ENCODE measurements around the gene PLA2G15.
A peak's percentile ranks its signal among the peaks of the same experiment; 100 is the strongest.

The PLA2G15 gene

GRCh38 chr16:68233085-68233834 is 11.9 kb upstream of the PLA2G15 start:
- DNase-seq: no peak

GRCh38 chr16:68233835-68234187 is 11.4 kb upstream of the PLA2G15 start:
- DNase-seq: no peak

DNA sequence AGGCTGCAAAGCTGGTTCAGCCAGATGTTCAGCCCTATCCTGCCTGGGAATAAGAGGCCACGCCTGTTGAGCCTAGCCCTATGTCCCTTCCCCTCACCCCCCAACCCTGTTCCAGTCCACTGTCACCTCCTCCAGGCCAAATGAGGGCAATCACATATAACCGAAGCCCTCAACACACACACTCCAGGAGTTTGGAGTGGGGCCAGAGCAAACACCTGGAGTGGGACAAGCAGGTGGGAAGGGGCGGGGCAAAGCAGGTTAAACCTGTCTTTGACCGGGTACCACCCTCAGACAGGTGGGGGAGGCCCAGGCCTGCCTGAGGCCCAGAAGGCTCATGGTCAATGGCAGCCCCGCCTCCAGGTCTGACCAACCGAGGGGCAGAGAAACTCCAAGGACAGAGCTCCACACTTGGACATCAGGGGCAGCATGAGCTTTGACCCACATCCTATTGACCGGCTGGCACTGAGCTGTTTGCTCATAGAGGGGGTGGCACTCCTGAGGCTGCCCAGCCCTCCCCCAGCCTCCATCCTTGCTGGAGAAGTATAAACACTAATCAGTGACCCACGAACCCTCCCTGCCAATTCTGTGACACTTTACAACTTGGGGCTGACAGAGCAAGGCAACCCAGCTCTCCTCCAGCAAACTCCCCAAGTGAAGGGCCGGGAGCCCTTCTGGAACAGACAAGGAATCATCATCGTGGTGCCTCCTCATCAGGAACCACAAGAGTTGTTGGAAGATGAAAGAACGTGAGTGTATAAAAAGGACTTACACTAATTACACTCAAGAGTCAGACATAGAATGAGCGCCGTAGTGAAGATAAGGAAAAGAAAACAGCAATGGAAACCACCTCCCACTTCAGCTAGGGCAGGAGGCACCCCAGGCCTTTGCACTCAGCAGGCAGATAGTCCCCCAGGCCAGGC is 10.7 kb upstream of the PLA2G15 start:
- peak; percentile 74 for DNase-seq

GRCh38 chr16:68235108-68235886 is 9.9 kb upstream of the PLA2G15 start:
- DNase-seq: no peak

GRCh38 chr16:68235887-68236136 is 9.4 kb upstream of the PLA2G15 start, which contains the start of gene ESRP2:
Gene ESRP2 (minus strand): TSS chr16:68236127. CDS start chr16:68236045, 82 bp downstream.
- DNase-seq: no peak

DNA sequence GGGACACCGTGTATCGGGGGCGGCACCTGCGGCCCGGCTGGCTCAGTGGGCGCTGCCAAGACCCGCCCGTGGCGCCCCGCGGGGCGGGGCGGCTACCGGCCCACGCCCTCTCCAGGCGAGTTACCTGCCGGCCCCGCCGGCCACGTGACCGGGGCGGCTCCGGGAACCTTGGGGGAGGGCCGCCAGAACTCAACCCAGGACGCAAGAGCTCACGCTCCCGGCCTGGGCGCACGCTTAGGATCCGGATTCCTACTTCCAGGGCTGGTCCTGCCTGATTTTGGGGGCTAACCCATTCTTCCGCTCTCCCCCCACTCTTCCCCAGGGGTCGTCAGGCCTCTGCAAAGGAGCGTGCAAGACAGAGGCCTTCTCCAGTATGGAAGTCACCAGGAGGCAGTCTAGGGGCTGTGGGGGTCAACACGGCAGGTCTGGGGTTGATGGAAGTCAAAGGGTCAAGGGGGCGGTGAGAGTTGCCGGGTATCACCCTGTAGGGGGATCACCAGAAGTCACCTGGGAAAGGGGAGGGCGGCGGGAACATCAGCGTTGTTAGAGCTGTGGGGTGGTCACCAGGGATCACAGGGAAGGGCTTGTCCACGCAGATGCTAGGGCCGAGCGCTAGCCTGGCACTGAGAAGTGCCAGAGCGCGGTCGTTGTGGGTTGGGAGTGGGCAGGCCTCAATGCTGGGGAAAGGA is 8.9 kb upstream of the PLA2G15 start:
- peak; percentile 22 for DNase-seq

- no peak for DNase-seq
Measured at GRCh38 chr16:68236826-68237242, 8.3 kb upstream of the PLA2G15 start.

GRCh38 chr16:68237243-68238028 is 7.7 kb upstream of the PLA2G15 start:
- peak; percentile 78 for DNase-seq

DNA sequence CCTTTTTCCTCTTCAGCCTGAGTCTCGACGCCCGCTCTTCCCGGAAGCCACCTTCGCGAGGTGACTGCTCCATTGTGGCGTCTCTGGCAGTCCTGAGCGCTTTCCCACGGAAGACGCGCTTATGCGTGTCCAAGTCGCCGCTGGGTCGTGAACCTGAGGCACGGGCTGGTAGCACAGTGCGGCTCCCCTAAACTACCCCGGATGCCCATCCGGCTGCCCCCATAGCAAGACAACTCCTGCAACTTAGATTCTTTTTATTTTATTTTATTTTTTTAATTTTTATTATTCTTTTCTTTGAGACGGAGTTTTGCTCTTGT is 7.2 kb upstream of the PLA2G15 start:
- DNase-seq: no peak

GRCh38 chr16:68242085-68242484 is 3.1 kb upstream of the PLA2G15 start:
- no peak for DNase-seq

DNA sequence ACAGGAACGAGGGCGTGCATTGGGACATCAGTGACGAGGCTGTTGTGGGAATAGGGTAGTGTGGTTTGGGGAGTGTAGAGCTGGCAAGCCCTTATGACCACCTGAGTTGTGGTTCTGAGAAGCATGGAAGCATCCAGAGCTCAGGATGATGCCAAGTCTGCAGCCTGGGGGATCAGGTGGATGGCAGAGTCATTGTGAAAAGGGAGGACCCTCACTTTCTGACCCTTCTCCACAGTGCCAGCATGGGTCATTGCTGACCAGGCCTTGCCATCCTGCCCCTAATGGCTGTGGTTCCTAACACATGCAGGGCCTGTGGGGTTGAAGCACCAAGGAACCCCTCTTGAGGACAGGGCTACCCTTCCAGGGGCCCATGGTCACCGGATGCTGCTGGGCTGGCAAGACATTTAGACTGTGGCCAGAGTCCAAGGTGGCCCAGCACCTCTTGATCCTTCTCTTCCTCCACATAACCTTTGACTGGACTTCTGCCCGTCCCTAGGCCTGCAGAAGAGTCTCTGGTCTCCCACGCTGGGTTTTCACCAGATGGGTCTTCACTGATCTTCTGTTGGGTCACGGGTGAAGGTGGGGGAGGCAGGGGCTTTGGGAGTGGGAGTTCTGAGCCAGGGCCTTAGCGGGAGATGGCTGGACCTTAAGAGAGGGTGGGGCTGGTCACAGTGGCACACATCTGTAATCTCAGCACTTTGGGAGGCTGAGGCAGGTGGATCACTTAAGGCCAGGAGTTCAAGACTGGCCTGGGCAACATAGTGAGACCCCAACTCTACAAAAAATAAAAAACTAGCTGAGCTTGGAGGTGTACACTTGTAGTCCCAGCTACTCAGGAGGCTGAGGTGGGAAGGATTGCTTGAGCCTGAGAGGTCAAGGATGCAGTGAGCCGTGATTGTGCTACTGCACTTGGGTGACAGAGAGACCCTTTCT is 2.0 kb upstream of the PLA2G15 start:
- DNase-seq: no peak

DNA sequence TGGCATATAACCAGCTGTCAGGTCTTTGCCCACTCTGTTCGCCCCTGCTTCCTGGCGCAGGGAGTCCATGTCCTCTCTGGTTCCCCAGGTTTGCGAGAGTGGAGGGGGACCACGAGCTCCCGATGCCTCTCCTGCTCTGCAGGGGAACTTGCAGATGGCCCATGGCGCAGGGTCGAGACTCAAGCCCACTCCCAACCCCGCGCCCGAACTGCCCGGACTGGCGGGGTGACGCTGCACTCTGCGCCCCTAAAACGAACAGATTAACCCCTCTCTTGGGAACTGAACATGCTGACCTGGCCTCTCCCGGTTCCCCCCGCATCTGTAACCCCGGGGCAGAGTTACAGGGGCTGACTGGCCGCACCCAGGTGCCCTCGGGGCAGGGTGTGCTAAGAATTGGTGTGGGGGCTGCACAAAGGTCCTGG is 681 bp upstream of the PLA2G15 start:
- no peak for DNase-seq

GRCh38 chr16:68246121-68246520 is 948 bp downstream of the PLA2G15 start:
- DNase-seq: no peak

DNA sequence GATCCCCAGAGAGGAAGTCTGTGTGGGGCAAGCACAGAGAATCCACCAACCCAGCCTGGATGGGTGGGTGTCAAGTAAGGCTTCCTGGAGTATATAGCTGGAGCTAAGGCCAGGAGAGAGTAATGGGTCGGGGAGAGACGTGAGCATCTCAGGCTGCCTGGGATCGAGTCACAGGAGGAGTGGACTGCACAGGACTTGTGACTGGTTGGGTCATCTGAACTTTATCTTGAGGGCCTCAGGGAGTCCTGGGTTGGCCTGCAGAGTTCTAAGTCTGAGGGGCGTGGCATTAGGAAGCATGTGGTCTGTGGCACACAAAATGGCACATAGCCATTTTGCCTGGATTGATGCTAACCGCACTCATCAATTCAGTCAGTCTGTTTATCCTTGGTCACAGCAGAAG is 1.5 kb downstream of the PLA2G15 start:
- DNase-seq: no peak

- no peak for DNase-seq
Measured at GRCh38 chr16:68247400-68247799, 2.2 kb downstream of the PLA2G15 start.

DNA sequence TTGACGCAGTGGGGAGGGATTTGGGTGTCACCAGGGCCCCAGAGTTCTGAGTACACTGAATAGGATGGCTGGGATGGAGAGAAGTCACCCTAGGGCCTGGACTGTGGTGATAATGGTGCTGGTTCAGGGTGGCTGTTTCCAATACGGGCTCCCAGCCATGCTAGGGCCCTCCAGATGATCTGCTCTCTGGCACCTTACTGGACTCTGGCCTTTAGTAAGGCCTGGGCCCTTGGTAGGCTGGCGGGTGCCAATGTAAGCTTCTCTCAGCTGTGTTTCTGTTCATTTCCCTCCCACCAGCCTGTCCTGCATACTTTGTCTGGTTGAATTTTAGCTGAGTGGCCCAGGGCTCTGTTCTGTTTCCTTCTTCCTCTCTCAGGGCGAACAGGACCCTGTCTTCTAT is 2.8 kb downstream of the PLA2G15 start:
- DNase-seq: no peak

- DNase-seq: no peak
Measured at GRCh38 chr16:68249371-68249770, 4.2 kb downstream of the PLA2G15 start.

- no peak for DNase-seq
Measured at GRCh38 chr16:68250951-68251350, 5.8 kb downstream of the PLA2G15 start.

GRCh38 chr16:68251832-68252231 is 6.7 kb downstream of the PLA2G15 start:
- DNase-seq: no peak

DNA sequence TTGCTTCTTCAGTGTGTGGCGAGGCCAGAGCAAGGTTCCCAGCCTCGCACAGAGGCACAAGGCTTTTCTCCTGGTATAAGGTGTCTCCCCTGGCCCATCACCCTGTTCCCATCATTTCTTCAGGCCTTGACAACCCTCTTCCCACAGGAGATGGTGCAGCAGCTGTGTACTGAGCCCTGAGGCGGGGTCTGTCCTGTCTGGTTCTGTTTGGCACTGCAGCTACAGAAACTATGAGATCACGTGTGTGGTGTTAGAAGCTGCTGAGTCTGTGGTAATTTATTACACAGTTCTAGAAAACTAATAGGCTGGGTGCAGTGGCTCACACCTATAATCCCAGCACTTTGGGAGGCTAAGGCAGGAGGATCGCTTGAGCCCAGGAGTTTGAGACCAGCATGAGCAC is 7.2 kb downstream of the PLA2G15 start:
- no peak for DNase-seq

GRCh38 chr16:68253721-68254120 is 8.5 kb downstream of the PLA2G15 start:
- no peak for DNase-seq

Data from NCI-H2029 treated with DMSO at 0.1 percent for 48 hours (cell line).